ENCODE results near the gene KMT2C. TPM values are rescaled to one million over a fixed set of nuclear protein-coding genes. Genes with fewer than 3 reads are reported as not detected.
A peak's percentile ranks its signal among the peaks of the same experiment; 100 is the strongest.

The KMT2C gene
- total and polyA plus RNA-seq, 11 donors = 8.4 to 62.4 (median 42.2) TPM

- H3K4me3 ChIP-seq = no peak overlapping the region
- no peaks in the 10 kb centered on the region for H3K27me3 ChIP-seq
- TF ChIP-seq, protein P1, sequence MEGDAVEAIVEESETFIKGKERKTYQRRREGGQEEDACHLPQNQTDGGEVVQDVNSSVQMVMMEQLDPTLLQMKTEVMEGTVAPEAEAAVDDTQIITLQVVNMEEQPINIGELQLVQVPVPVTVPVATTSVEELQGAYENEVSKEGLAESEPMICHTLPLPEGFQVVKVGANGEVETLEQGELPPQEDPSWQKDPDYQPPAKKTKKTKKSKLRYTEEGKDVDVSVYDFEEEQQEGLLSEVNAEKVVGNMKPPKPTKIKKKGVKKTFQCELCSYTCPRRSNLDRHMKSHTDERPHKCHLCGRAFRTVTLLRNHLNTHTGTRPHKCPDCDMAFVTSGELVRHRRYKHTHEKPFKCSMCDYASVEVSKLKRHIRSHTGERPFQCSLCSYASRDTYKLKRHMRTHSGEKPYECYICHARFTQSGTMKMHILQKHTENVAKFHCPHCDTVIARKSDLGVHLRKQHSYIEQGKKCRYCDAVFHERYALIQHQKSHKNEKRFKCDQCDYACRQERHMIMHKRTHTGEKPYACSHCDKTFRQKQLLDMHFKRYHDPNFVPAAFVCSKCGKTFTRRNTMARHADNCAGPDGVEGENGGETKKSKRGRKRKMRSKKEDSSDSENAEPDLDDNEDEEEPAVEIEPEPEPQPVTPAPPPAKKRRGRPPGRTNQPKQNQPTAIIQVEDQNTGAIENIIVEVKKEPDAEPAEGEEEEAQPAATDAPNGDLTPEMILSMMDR (IDR thresholded peaks at IDR 0.05) = no peak
- TF ChIP-seq POLR2A (IDR thresholded peaks at IDR 0.05) = no peak
- peaks cover 0 to 10% (median 0%) of the 10 kb centered on the region in 12 donors for H3K4me1 ChIP-seq
- intact Hi-C loops (cut with DNase I) = no loop called here
- H3K27ac ChIP-seq = no peak overlapping the region
- ATAC-seq = peak in 3 of 4 donors; percentile 12 to 37 (median 20)
- peaks cover 0 to 24% (median 0%) of the 10 kb centered on the region in 12 donors for H3K9me3 ChIP-seq
- WGBS, 4 donors = 32 to 43% (median 41%) methylated on average over 4 of the region's 4 CpGs
- H3K36me3 ChIP-seq = no peaks in the 10 kb centered on the region
- no peak for DNase-seq
Observed at GRCh38 chr7:152403726-152404125, 32.1 kb downstream of the KMT2C start.

DNA sequence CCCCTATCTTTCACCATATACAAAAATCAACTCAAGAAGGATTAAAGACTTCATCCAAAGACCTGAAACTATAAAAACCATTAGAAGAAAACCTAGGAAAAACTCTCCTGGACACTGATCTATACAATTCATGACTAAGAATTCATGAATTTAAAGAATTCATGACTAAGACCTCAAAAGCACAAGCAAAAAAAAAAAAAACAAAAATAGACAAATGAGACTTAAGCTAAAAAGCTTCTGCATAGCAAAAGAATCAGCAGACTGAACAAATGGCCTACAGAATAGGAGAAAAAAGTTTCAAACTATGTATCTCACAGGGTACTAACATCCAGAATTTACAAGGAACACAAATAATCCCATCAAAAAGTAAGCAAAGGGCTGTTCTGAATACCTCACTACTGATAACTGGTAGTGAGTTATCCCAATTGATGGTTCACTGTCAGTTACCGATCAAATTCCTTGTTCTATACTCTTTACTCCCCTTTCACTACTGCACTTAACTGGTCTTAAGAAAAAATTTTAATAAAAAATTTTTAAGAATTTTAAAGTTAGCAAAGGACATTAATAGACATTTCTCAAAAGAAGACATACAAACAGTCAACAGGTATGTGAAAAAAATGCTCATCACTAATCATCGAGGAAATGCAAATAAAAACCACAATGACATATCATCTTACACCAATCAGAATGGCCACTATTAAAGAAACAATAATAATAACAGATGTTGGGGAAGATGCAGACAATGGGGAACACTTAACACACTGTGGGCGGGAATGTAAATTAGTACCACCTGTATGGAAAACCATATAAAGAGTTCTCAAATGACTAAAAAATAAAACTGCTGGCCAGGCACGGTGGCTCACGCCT, 33.2 kb downstream of the KMT2C start:
- no peaks in the 10 kb centered on the region for H3K27me3 ChIP-seq

DNA sequence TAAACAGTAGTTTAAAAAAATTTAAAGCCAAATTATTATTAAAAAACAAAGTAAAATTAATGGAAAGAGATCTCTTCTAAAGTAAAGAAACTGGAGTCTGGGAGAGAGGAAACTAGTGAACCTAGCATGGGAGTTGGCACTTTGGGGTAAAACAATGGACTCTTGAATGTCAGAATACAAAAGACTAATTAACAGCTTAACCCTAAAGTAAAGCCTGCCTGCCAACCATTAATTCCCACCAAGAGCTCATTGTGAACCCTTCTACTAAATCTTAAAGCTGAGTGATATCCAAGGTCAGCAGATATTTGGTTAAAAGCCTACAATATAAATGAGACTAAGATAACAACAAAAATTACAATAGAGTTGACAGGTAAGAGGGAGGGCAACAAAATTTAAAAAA, 36.5 kb downstream of the KMT2C start:
- ATAC-seq (no peak), DNase-seq (no peak)
- no peak overlapping the region for H3K27ac ChIP-seq
- intact Hi-C loops (cut with DNase I) = no loop called here
- H3K4me1 ChIP-seq = peaks cover 0 to 50% (median 8%) of the 10 kb centered on the region in 12 donors
- peaks cover 0 to 6% (median 0%) of the 10 kb centered on the region in 12 donors for H3K9me3 ChIP-seq
- TF ChIP-seq POLR2A (IDR thresholded peaks at IDR 0.05) = no peak
- TF ChIP-seq, protein P1 (IDR thresholded peaks at IDR 0.05) = no peak
- H3K27me3 ChIP-seq = no peaks in the 10 kb centered on the region
- no peaks in the 10 kb centered on the region for H3K36me3 ChIP-seq
- no peak overlapping the region for H3K4me3 ChIP-seq

More for the DNA sequence above, 33.2 kb downstream of the KMT2C start:
- peaks cover 0 to 20% (median 0%) of the 10 kb centered on the region in 12 donors for H3K4me1 ChIP-seq
- H3K27ac ChIP-seq = no peak overlapping the region
- H3K4me3 ChIP-seq = no peak overlapping the region
- intact Hi-C loops (cut with DNase I) = no loop called here
- no peaks in the 10 kb centered on the region for H3K36me3 ChIP-seq
- peak in 1 of 4 donors; percentile 6 for ATAC-seq
- 46 to 55% (median 51%) methylated on average over 5 of the region's 5 CpGs for WGBS, 4 donors
- DNase-seq = no peak
- TF ChIP-seq, protein P1 (IDR thresholded peaks at IDR 0.05) = no peak
- TF ChIP-seq POLR2A (IDR thresholded peaks at IDR 0.05) = no peak
- peaks cover 0 to 24% (median 0%) of the 10 kb centered on the region in 12 donors for H3K9me3 ChIP-seq

DNA sequence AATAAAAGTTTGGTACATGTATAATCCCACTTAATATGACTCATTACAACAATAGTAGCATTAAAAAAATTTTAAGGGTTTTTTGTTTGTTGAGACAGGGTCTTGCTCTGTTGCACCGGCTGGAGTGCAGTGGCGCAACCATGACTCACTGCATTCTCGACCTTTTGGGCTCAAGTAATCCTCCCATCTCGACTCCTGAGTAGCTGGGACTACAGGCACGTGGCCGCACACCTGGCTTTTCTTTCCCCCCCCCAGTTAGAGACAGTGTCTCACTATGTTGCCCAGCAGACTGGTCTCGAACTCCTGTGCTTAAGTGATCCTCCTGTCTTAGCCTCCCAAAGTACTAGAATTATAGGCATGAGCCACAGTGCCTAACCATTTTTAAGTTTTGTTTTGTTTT, 40.7 kb downstream of the KMT2C start:
- H3K9me3 ChIP-seq = no peaks in the 10 kb centered on the region
- no peaks in the 10 kb centered on the region for H3K27me3 ChIP-seq
- H3K36me3 ChIP-seq = no peaks in the 10 kb centered on the region
- DNase-seq = no peak
- TF ChIP-seq, protein P1 (IDR thresholded peaks at IDR 0.05) = no peak
- no peak for TF ChIP-seq POLR2A (IDR thresholded peaks at IDR 0.05)
- H3K4me3 ChIP-seq = no peak overlapping the region
- ATAC-seq = peak in 1 of 4 donors; percentile 33
- intact Hi-C loops (cut with DNase I) = no loop called here
- no peak overlapping the region for H3K27ac ChIP-seq
- H3K4me1 ChIP-seq = peaks cover 0 to 70% (median 17%) of the 10 kb centered on the region in 12 donors
- 88 to 94% (median 91%) methylated on average over 7 of the region's 7 CpGs for whole genome bisulfite sequencing, 4 donors
